Loucy (cell line): ENCODE measurements around the gene GCHFR.

Source experiments
- H2AFZ ChIP-seq: fragments of 200-600 bp; sonication (generic); 2 replicates; pipeline ENCODE4 v1.6.0; 2016; ENCODE audit warnings: antibody characterized with exemption, mild to moderate bottlenecking, low read length, moderate library complexity
- H3F3A ChIP-seq: fragments of 200-600 bp; 2 replicates; pipeline ENCODE4 v1.6.0; 2016; ENCODE audit warnings: antibody characterized with exemption, low read depth, mild to moderate bottlenecking
- H3K27me3 ChIP-seq: fragments of 200-600 bp; sonication (generic); 2 replicates; pipeline ENCODE4 v1.6.1; 2014; ENCODE audit warnings: low read length, mild to moderate bottlenecking; ENCODE audit not compliant: insufficient read depth, poor library complexity, severe bottlenecking
- H3K36me3 ChIP-seq: fragments of 200-600 bp; sonication (generic); 2 replicates; pipeline ENCODE4 v1.6.1; 2016; ENCODE audit warnings: low read length; ENCODE audit not compliant: insufficient read depth
- H3K4me1 ChIP-seq: fragments of 200-600 bp; sonication (generic); 2 replicates; pipeline ENCODE4 v1.5.1; 2014; ENCODE audit warnings: low read length, mild to moderate bottlenecking; ENCODE audit not compliant: insufficient read depth, poor library complexity, severe bottlenecking
- H3K4me2 ChIP-seq: fragments of 200-600 bp; sonication (generic); 2 replicates; pipeline ENCODE4 v1.6.0; 2014; ENCODE audit warnings: antibody characterized with exemption, low read length, low read depth, mild to moderate bottlenecking; ENCODE audit not compliant: poor library complexity, severe bottlenecking
- H3K4me3 ChIP-seq: fragments of 200-600 bp; sonication (generic); 2 replicates; pipeline ENCODE4 v1.5.1; 2014; ENCODE audit warnings: low read length, mild to moderate bottlenecking, mixed read lengths; ENCODE audit not compliant: poor library complexity, severe bottlenecking
- H3K79me2 ChIP-seq: fragments of 200-600 bp; sonication (generic); 2 replicates; pipeline ENCODE4 v1.6.1; 2014; ENCODE audit warnings: low read length; ENCODE audit not compliant: insufficient read depth
- H3K9ac ChIP-seq: fragments of 200-600 bp; sonication (generic); 2 replicates; pipeline ENCODE4 v1.6.0; 2014; ENCODE audit warnings: mild to moderate bottlenecking, low read depth, low read length, moderate library complexity; ENCODE audit not compliant: poor library complexity, severe bottlenecking
- H3K9me2 ChIP-seq: fragments of 200-600 bp; sonication (generic); replicated peaks from 2 replicates; pipeline ENCODE4 v1.6.1; 2016; ENCODE audit warnings: low read depth, low read length, mixed read lengths
- H3K9me3 ChIP-seq: fragments of 200-600 bp; sonication (generic); 2 replicates; pipeline ENCODE4 v1.6.1; 2014; ENCODE audit warnings: mild to moderate bottlenecking, antibody characterized with exemption, low read length, low read depth; ENCODE audit not compliant: insufficient read depth
- H4K20me1 ChIP-seq: fragments of 200-600 bp; sonication (generic); 2 replicates; pipeline ENCODE4 v1.6.0; 2014; ENCODE audit warnings: antibody characterized with exemption, low read length, mild to moderate bottlenecking; ENCODE audit not compliant: insufficient read depth, poor library complexity, severe bottlenecking
- CTCF ChIP-seq: fragments of 200-600 bp; sonication (generic); conservative IDR thresholded peaks from 2 replicates; pipeline ENCODE4 v1.5.1; 2014; ENCODE audit warnings: mild to moderate bottlenecking, antibody characterized with exemption, low read length
- EZH2phosphoT487 ChIP-seq: fragments of 200-600 bp; IDR thresholded peaks from 2 replicates; pipeline ENCODE4 v1.6.1; 2018; ENCODE audit warnings: antibody characterized with exemption, mild to moderate bottlenecking, moderate library complexity, borderline replicate concordance

Gene GCHFR

DNA sequence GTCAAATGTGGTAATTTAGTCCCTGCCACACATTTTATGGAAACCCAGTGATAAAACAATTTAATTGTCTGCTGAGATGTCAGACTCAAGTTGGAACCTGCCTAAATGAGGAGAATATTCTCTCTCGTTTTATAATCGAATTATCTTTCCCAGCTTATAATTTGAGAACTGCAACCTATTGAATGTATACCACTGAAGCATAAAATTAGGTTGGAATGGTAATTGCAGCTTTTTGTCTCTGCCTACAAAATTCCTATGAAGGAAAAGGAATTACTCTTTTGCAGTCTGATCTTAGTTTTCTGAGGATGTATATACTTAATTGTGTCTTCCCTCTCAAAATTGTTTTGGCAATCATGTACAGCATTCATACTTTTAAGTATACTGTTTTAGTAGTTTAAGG lies 39.9 kb upstream of the GCHFR start:
- no peaks in the 10 kb centered on the region for H3K27me3 ChIP-seq
- H3K36me3 ChIP-seq: peaks cover 59% of the 10 kb centered on the region; the same call in 1 of the 2 replicates
- no peak overlapping the region for H3K4me3 ChIP-seq
- no peaks in the 10 kb centered on the region for H3K9me3 ChIP-seq
- H3K4me2 ChIP-seq: no peak overlapping the region
- H3K79me2 ChIP-seq: no peaks in the 10 kb centered on the region
- TF ChIP-seq CTCF (no peak), EZH2phosphoT487 (no peak)
- no peak overlapping the region for H3K9ac ChIP-seq
- H3K9me2 ChIP-seq: no peaks in the 10 kb centered on the region
- H3F3A ChIP-seq: peaks cover 4% of the 10 kb centered on the region; the same call in 1 of the 2 replicates
- no peak overlapping the region for H2AFZ ChIP-seq
- no peaks in the 10 kb centered on the region for H3K4me1 ChIP-seq
- H4K20me1 ChIP-seq: no peaks in the 10 kb centered on the region

- no peaks in the 10 kb centered on the region for H3K9me2 ChIP-seq
- H3K27me3 ChIP-seq: no peaks in the 10 kb centered on the region
- H3K9ac ChIP-seq: no peak overlapping the region
- no peaks in the 10 kb centered on the region for H3K79me2 ChIP-seq
- no peaks in the 10 kb centered on the region for H4K20me1 ChIP-seq
- H3K4me2 ChIP-seq: no peak overlapping the region
- no peak overlapping the region for H3K4me3 ChIP-seq
- H3F3A ChIP-seq: no peaks in the 10 kb centered on the region
- H3K4me1 ChIP-seq: no peaks in the 10 kb centered on the region
- H3K36me3 ChIP-seq: peaks cover 65% of the 10 kb centered on the region; the same call in 1 of the 2 replicates
- no peak overlapping the region for H2AFZ ChIP-seq
- H3K9me3 ChIP-seq: no peaks in the 10 kb centered on the region
- no peak for TF ChIP-seq CTCF
- no peak for TF ChIP-seq EZH2phosphoT487
Observed at GRCh38 chr15:40731034-40731433, 32.8 kb upstream of the GCHFR start.

DNA sequence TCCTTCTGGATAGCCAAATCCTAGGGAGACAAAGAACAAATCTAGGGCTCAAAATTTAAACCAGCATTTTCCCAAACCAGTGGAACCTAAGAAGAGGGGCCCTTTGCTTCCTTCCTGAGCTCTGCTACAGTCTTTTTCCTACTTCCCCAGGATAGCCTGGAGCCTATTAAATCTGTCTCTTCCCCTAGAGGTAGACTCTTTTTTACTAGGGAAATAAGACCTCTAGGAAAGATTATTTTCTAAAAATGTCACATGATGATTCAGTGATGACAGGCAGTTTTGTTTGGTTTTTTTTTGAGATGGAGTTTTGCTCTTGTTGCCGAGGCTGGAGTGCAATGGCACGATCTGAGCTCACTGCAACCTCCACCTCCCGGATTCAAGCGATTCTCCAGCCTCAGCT lies 27.3 kb upstream of the GCHFR start:
- Histone ChIP-seq H2AFZ (no peak overlapping the region), H3K27me3 (no peaks in the 10 kb centered on the region), H3K9me3 (no peaks in the 10 kb centered on the region), H4K20me1 (no peaks in the 10 kb centered on the region), H3K4me1 (no peaks in the 10 kb centered on the region), H3K36me3 (peaks cover 79% of the 10 kb centered on the region; the same call in 1 of the 2 replicates), H3K9ac (no peak overlapping the region), H3F3A (0 out of 2 replicates have a peak, but pooled peaks cover 3% of the 10 kb centered on the region), H3K4me2 (no peak overlapping the region), H3K4me3 (no peak overlapping the region), H3K9me2 (no peaks in the 10 kb centered on the region), H3K79me2 (no peaks in the 10 kb centered on the region)
- no peak for TF ChIP-seq EZH2phosphoT487
- TF ChIP-seq CTCF: no peak
